ENCODE measurements around the gene C13orf46.

DNA sequence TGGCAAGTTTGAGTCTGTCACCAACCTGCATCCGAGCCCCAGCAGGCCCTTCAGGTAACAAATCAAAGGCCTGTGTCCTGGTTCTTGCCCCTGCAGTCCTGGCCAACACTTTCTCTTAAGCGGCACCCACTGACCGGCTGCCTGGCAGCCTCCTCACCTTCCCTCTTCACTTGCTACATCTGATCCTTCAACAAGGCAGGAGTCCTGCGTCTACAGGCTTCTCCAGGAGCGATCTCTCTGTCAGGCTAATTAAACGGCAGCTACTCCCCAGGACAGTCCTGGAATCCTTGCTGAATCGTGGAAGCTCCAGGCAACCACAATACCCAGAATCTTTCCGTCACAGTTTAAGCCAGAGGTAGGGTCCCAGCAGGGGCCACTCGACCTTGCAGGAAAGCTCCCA lies 68.9 kb downstream of the C13orf46 start:
- TF ChIP-seq, protein P1, sequence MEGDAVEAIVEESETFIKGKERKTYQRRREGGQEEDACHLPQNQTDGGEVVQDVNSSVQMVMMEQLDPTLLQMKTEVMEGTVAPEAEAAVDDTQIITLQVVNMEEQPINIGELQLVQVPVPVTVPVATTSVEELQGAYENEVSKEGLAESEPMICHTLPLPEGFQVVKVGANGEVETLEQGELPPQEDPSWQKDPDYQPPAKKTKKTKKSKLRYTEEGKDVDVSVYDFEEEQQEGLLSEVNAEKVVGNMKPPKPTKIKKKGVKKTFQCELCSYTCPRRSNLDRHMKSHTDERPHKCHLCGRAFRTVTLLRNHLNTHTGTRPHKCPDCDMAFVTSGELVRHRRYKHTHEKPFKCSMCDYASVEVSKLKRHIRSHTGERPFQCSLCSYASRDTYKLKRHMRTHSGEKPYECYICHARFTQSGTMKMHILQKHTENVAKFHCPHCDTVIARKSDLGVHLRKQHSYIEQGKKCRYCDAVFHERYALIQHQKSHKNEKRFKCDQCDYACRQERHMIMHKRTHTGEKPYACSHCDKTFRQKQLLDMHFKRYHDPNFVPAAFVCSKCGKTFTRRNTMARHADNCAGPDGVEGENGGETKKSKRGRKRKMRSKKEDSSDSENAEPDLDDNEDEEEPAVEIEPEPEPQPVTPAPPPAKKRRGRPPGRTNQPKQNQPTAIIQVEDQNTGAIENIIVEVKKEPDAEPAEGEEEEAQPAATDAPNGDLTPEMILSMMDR (IDR thresholded peaks at IDR 0.05), result no peak
- TF ChIP-seq POLR2A (IDR thresholded peaks at IDR 0.05) (no peak), POLR2AphosphoS5 (IDR thresholded peaks at IDR 0.05) (no peak)
